Epithelial cell of prostate (primary cell): ENCODE data around the gene TUBGCP4.
A peak's percentile ranks its signal among the peaks of the same experiment; 100 is the strongest.
"Not testable (repeated sequence)": the region's sequence is repeated elsewhere in the genome, so short reads cannot be mapped to it uniquely, and the experiment has no call there.

Experiments used
- DNase-seq: peaks from one replicate; pipeline ENCODE4 v3.0.0-alpha.2; 2011; ENCODE audit warnings: low read depth, low spot score
- H3K27ac ChIP-seq: fragments of 450-650 bp; 2 replicates; pipeline ENCODE4 v1.5.1; 2017; ENCODE audit warnings: mild to moderate bottlenecking

The TUBGCP4 gene

GRCh38 chr15:43370975-43371974 lies at the start of gene TUBGCP4, which contains the start of gene ZSCAN29:
Gene TUBGCP4, plus strand, starts transcription at chr15:43371101. Its CDS starts 254 bp downstream, at chr15:43371355.
Gene ZSCAN29, minus strand, starts transcription at chr15:43371043. Its CDS starts 1,130 bp downstream, at chr15:43369913.
- no peak for DNase-seq

GRCh38 chr15:43325039-43325684 lies 45.7 kb upstream of the TUBGCP4 start:
- H3K27ac ChIP-seq = no peak overlapping the region
- no peak for DNase-seq

More at GRCh38 chr15:43370975-43371974, at the start of gene TUBGCP4, which contains the start of gene ZSCAN29:
- peak within 1 kb of the TSS; percentile 20 for H3K27ac ChIP-seq

- peak overlapping the region; percentile 83 for H3K27ac ChIP-seq
- no peak for DNase-seq
These were observed 41.5 kb upstream of the TUBGCP4 start for GRCh38 chr15:43329217-43329959.

- peak; percentile 66 for DNase-seq
- peak within 1 kb of the TSS; percentile 83 for H3K27ac ChIP-seq
These were observed 40.7 kb upstream of the TUBGCP4 start, which contains the start of gene LCMT2 for GRCh38 chr15:43329960-43330779. Gene LCMT2, minus strand, starts transcription at chr15:43330573. Its CDS starts 84 bp downstream, at chr15:43330489.

GRCh38 chr15:43330780-43331087 lies 40.2 kb upstream of the TUBGCP4 start:
- H3K27ac ChIP-seq = peak overlapping the region; percentile 83
- no peak for DNase-seq

- DNase-seq = no peak
- H3K27ac ChIP-seq = no peak overlapping the region
These were observed 24.6 kb upstream of the TUBGCP4 start for GRCh38 chr15:43346305-43346704.

- H3K27ac ChIP-seq = no peak overlapping the region
- no peak for DNase-seq
These were observed 23.8 kb upstream of the TUBGCP4 start for GRCh38 chr15:43347114-43347513.

GRCh38 chr15:43352693-43353382 lies 18.1 kb upstream of the TUBGCP4 start:
- no peak for DNase-seq
- H3K27ac ChIP-seq = no peak overlapping the region

- H3K27ac ChIP-seq = no peak overlapping the region
- DNase-seq = no peak
These were observed 10.1 kb upstream of the TUBGCP4 start for GRCh38 chr15:43360821-43361220.

GRCh38 chr15:43361313-43361903 lies 9.5 kb upstream of the TUBGCP4 start:
- no peak for DNase-seq

GRCh38 chr15:43370310-43370974 lies 459 bp upstream of the TUBGCP4 start:
- peak overlapping the region; percentile 20 for H3K27ac ChIP-seq
- DNase-seq = no peak

More at GRCh38 chr15:43361313-43361903, 9.5 kb upstream of the TUBGCP4 start:
- H3K27ac ChIP-seq = no peak overlapping the region

GRCh38 chr15:43376017-43376705 lies 5.3 kb downstream of the TUBGCP4 start:
- H3K27ac ChIP-seq = no peak overlapping the region
- no peak for DNase-seq

- H3K27ac ChIP-seq = no peak overlapping the region
- no peak for DNase-seq
These were observed 7.7 kb downstream of the TUBGCP4 start for GRCh38 chr15:43378601-43379000.

GRCh38 chr15:43382310-43382709 lies 11.4 kb downstream of the TUBGCP4 start:
- no peak overlapping the region for H3K27ac ChIP-seq
- DNase-seq = no peak

GRCh38 chr15:43383070-43383469 lies 12.2 kb downstream of the TUBGCP4 start:
- H3K27ac ChIP-seq = no peak overlapping the region
- DNase-seq = no peak

- no peak for DNase-seq
These were observed 19.8 kb downstream of the TUBGCP4 start for GRCh38 chr15:43390723-43391122.

GRCh38 chr15:43393592-43393991 lies 22.7 kb downstream of the TUBGCP4 start:
- not testable (repeated sequence) for H3K27ac ChIP-seq, DNase-seq

More at GRCh38 chr15:43390723-43391122, 19.8 kb downstream of the TUBGCP4 start:
- H3K27ac ChIP-seq = no peak overlapping the region
